Umbilical cord (tissue), 1 donor: ENCODE data around the gene NRAP. TPM values are rescaled to one million over a fixed set of nuclear protein-coding genes. Genes with fewer than 3 reads are reported as not detected.

ENCODE experiments used
- total RNA-seq: library from RNA; depleted of rRNA; stranded (reverse); fragments of >200 nt; gene quantifications from one replicate; pipeline ENCODE4 v1.2.3, GENCODE V29; 2014; ENCODE audit warnings: low replicate concordance; ENCODE audit not compliant: insufficient read depth

The NRAP gene
- total RNA-seq, 1 donor from 2014 or later = not detected

Other genes with a start within 250 kb of the NRAP start
- gene HABP2, start 111.0 kb downstream of the NRAP start, total RNA-seq = 0.24 TPM
- 22.9 TPM for gene CASP7, start 15.9 kb upstream of the NRAP start, total RNA-seq
- gene PLEKHS1, start 87.6 kb upstream of the NRAP start, total RNA-seq = 2.2 TPM
- 13.0 TPM for gene DCLRE1A, start 190.0 kb upstream of the NRAP start, total RNA-seq
- gene NHLRC2, start 190.6 kb upstream of the NRAP start, total RNA-seq = 21.4 TPM